ENCODE measurements around the gene YES1.

Gene YES1

GRCh38 chr18:715626-716025 is 96.4 kb downstream of the YES1 start:
- Histone ChIP-seq H3K4me2 (no peak overlapping the region), H3K4me1 (peaks cover 8 to 13% (median 9%) of the 10 kb centered on the region in 10 experiments; a peak in 17 of 20 replicates), H3K9me3 (replicated peaks in 1 of 11) (peaks cover 4 to 15% (median 11%) of the 10 kb centered on the region in 11 experiments; a peak in 20 of 22 replicates), H3K27me3 (peaks cover 14 to 28% (median 24%) of the 10 kb centered on the region in 11 experiments; a peak in 21 of 22 replicates), H3K27ac (no peak overlapping the region), H3K9ac (no peak overlapping the region), H3K36me3 (peaks cover 0 to 30% (median 11%) of the 10 kb centered on the region in 11 experiments; a peak in 12 of 22 replicates), H3K4me3 (no peak overlapping the region), H4K20me1 (no peaks in the 10 kb centered on the region)
- TF ChIP-seq Cebpa-rat (IDR thresholded peaks at IDR 0.05): no peak

- no peak for TF ChIP-seq Cebpa-rat (IDR thresholded peaks at IDR 0.05)
- Histone ChIP-seq H3K9ac (no peak overlapping the region), H3K9me3 (replicated peaks in 1 of 11) (peaks cover 4 to 15% (median 11%) of the 10 kb centered on the region in 11 experiments; a peak in 20 of 22 replicates), H4K20me1 (no peaks in the 10 kb centered on the region; a peak in 1 of 22 replicates), H3K4me3 (peak overlapping the region in 7 of 10 experiments; percentile 61 to 75 (median 64); a peak in 4 of 20 replicates), H3K36me3 (peaks cover 0 to 10% (median 0%) of the 10 kb centered on the region in 11 experiments; a peak in 5 of 22 replicates), H3K4me1 (peaks cover 10 to 20% (median 16%) of the 10 kb centered on the region in 10 experiments; a peak in 17 of 20 replicates), H3K27ac (no peak overlapping the region), H3K27me3 (peaks cover 14 to 30% (median 24%) of the 10 kb centered on the region in 11 experiments; a peak in 21 of 22 replicates), H3K4me2 (no peak overlapping the region; a peak in 1 of 22 replicates)
Measured at GRCh38 chr18:713135-713490, 98.9 kb downstream of the YES1 start.

- Histone ChIP-seq H3K9me3 (replicated peaks in 1 of 11) (peaks cover 4 to 15% (median 11%) of the 10 kb centered on the region in 11 experiments; a peak in 20 of 22 replicates), H3K36me3 (peaks cover 0 to 11% (median 0%) of the 10 kb centered on the region in 11 experiments; a peak in 4 of 22 replicates), H3K4me1 (peaks cover 10 to 21% (median 16%) of the 10 kb centered on the region in 10 experiments; a peak in 17 of 20 replicates), H3K27ac (peak within 1 kb of the TSS; percentile 53 to 79 (median 71); a peak in 21 of 22 replicates), H3K27me3 (peaks cover 14 to 30% (median 24%) of the 10 kb centered on the region in 11 experiments; a peak in 21 of 22 replicates), H3K4me2 (peak within 1 kb of the TSS; percentile 71 to 94 (median 84)), H3K9ac (peak within 1 kb of the TSS; percentile 58 to 87 (median 79)), H4K20me1 (no peaks in the 10 kb centered on the region; a peak in 1 of 22 replicates), H3K4me3 (peak within 1 kb of the TSS; percentile 61 to 75 (median 64))
- TF ChIP-seq Cebpa-rat (IDR thresholded peaks at IDR 0.05): no peak
Measured at GRCh38 chr18:712401-713134, 99.5 kb downstream of the YES1 start, which contains the start of gene ENOSF1. ENOSF1 (minus strand) TSS chr18:712630; CDS start chr18:712587, 43 bp downstream.

GRCh38 chr18:711657-712400 is 100.2 kb downstream of the YES1 start:
- no peak for TF ChIP-seq Cebpa-rat (IDR thresholded peaks at IDR 0.05)
- H3K9me3 ChIP-seq (replicated peaks in 1 of 11): peaks cover 4 to 15% (median 11%) of the 10 kb centered on the region in 11 experiments; a peak in 20 of 22 replicates
- peaks cover 10 to 21% (median 16%) of the 10 kb centered on the region in 10 experiments; a peak in 17 of 20 replicates for H3K4me1 ChIP-seq
- H4K20me1 ChIP-seq: no peaks in the 10 kb centered on the region; a peak in 1 of 22 replicates
- H3K9ac ChIP-seq: peak overlapping the region; percentile 58 to 87 (median 79)
- peaks cover 14 to 30% (median 24%) of the 10 kb centered on the region in 11 experiments; a peak in 21 of 22 replicates for H3K27me3 ChIP-seq
- peak overlapping the region; percentile 61 to 75 (median 64) for H3K4me3 ChIP-seq
- H3K36me3 ChIP-seq: peaks cover 0 to 11% (median 0%) of the 10 kb centered on the region in 11 experiments; a peak in 4 of 22 replicates
- peak overlapping the region; percentile 71 to 94 (median 84) for H3K4me2 ChIP-seq
- H3K27ac ChIP-seq: peak overlapping the region; percentile 53 to 79 (median 71); a peak in 21 of 22 replicates

- H3K4me2 ChIP-seq: peak overlapping the region; percentile 71 to 94 (median 84)
- peaks cover 14 to 30% (median 24%) of the 10 kb centered on the region in 11 experiments; a peak in 21 of 22 replicates for H3K27me3 ChIP-seq
- no peak for TF ChIP-seq Cebpa-rat (IDR thresholded peaks at IDR 0.05)
- peak overlapping the region; percentile 61 to 75 (median 64) for H3K4me3 ChIP-seq
- peak overlapping the region; percentile 58 to 87 (median 79) for H3K9ac ChIP-seq
- H4K20me1 ChIP-seq: no peaks in the 10 kb centered on the region; a peak in 1 of 22 replicates
- peaks cover 0 to 11% (median 0%) of the 10 kb centered on the region in 11 experiments; a peak in 4 of 22 replicates for H3K36me3 ChIP-seq
- peak overlapping the region; percentile 53 to 79 (median 71); a peak in 21 of 22 replicates for H3K27ac ChIP-seq
- peaks cover 4 to 15% (median 11%) of the 10 kb centered on the region in 11 experiments; a peak in 20 of 22 replicates for H3K9me3 ChIP-seq (replicated peaks in 1 of 11)
- H3K4me1 ChIP-seq: peaks cover 10 to 21% (median 16%) of the 10 kb centered on the region in 10 experiments; a peak in 17 of 20 replicates
Measured at GRCh38 chr18:711310-711656, 100.8 kb downstream of the YES1 start.

- peak overlapping the region in 6 of 11 experiments; percentile 53 to 79 (median 70); a peak in 7 of 22 replicates for H3K27ac ChIP-seq
- H3K4me3 ChIP-seq: peak overlapping the region; percentile 61 to 75 (median 64); a peak in 15 of 20 replicates
Measured at GRCh38 chr18:710418-711300, 101.4 kb downstream of the YES1 start.

GRCh38 chr18:709771-710170 is 102.3 kb downstream of the YES1 start:
- TF ChIP-seq Cebpa-rat (IDR thresholded peaks at IDR 0.05): no peak
- H3K27me3 ChIP-seq: peaks cover 14 to 30% (median 24%) of the 10 kb centered on the region in 11 experiments; a peak in 21 of 22 replicates

More at GRCh38 chr18:710418-711300, 101.4 kb downstream of the YES1 start:
- no peaks in the 10 kb centered on the region; a peak in 1 of 22 replicates for H4K20me1 ChIP-seq
- H3K4me2 ChIP-seq: peak overlapping the region; percentile 71 to 94 (median 84); a peak in 21 of 22 replicates
- no peak for TF ChIP-seq Cebpa-rat (IDR thresholded peaks at IDR 0.05)
- peaks cover 14 to 30% (median 24%) of the 10 kb centered on the region in 11 experiments; a peak in 21 of 22 replicates for H3K27me3 ChIP-seq
- peaks cover 10 to 21% (median 16%) of the 10 kb centered on the region in 10 experiments; a peak in 17 of 20 replicates for H3K4me1 ChIP-seq
- H3K9me3 ChIP-seq (replicated peaks in 1 of 11): peaks cover 4 to 15% (median 11%) of the 10 kb centered on the region in 11 experiments; a peak in 20 of 22 replicates
- H3K9ac ChIP-seq: peak overlapping the region in 8 of 11 experiments; percentile 58 to 87 (median 79); a peak in 11 of 22 replicates
- peaks cover 0 to 11% (median 0%) of the 10 kb centered on the region in 11 experiments; a peak in 4 of 22 replicates for H3K36me3 ChIP-seq

More at GRCh38 chr18:709771-710170, 102.3 kb downstream of the YES1 start:
- H4K20me1 ChIP-seq: no peaks in the 10 kb centered on the region; a peak in 1 of 22 replicates
- no peak overlapping the region for H3K4me2 ChIP-seq
- peaks cover 4 to 15% (median 11%) of the 10 kb centered on the region in 11 experiments; a peak in 20 of 22 replicates for H3K9me3 ChIP-seq (replicated peaks in 1 of 11)
- peaks cover 0 to 11% (median 0%) of the 10 kb centered on the region in 11 experiments; a peak in 4 of 22 replicates for H3K36me3 ChIP-seq
- no peak overlapping the region for H3K4me3 ChIP-seq
- H3K27ac ChIP-seq: no peak overlapping the region
- no peak overlapping the region for H3K9ac ChIP-seq
- H3K4me1 ChIP-seq: peaks cover 10 to 21% (median 16%) of the 10 kb centered on the region in 10 experiments; a peak in 17 of 20 replicates

Data from BLaER1 treated with 17β-estradiol and CSF1 and Interleukin-3, amounts not matched to agents 10 nM and 100 nM (cell line).